Measurements from ENCODE around the gene TRPV6. TPM values are rescaled to one million over a fixed set of nuclear protein-coding genes. Genes with fewer than 3 reads are reported as not detected.

The TRPV6 gene
- polyA plus RNA-seq, 4 donors, result 8.4 to 16.5 (median 11.5) TPM

Other genes with a start within 250 kb of the TRPV6 start
- not detected for gene PRSS1, start 136.3 kb downstream of the TRPV6 start, polyA plus RNA-seq (ENCODE audit: insufficient read length in 4 of 4)
- not detected for gene PRSS2, start 114.8 kb downstream of the TRPV6 start, polyA plus RNA-seq (ENCODE audit: insufficient read length in 4 of 4)
- 10 to 100 TPM; 21.0 to 28.6 (median 25.1) TPM for gene EPHB6, start 30.7 kb downstream of the TRPV6 start, polyA plus RNA-seq (ENCODE audit: insufficient read length in 4 of 4)
- gene TRPV5, start 48.0 kb upstream of the TRPV6 start, polyA plus RNA-seq (ENCODE audit: insufficient read length in 4 of 4), result 1 to 10 TPM in 2 of 4 donors, under 1 TPM in 2; 0.56 to 2.7 (median 1.3) TPM
- 1 to 10 TPM in 2 of 4 donors, under 1 TPM in 2; 0.24 to 1.3 (median 0.72) TPM for gene LLCFC1, start 53.7 kb upstream of the TRPV6 start, polyA plus RNA-seq (ENCODE audit: insufficient read length in 4 of 4)
- gene KEL, start 76.6 kb upstream of the TRPV6 start, polyA plus RNA-seq (ENCODE audit: insufficient read length in 4 of 4), result 1 to 10 TPM; 1.6 to 3.8 (median 2.7) TPM
- gene OR9A2, start 141.4 kb upstream of the TRPV6 start, polyA plus RNA-seq (ENCODE audit: insufficient read length in 4 of 4), result not detected
- gene OR6V1, start 166.6 kb upstream of the TRPV6 start, polyA plus RNA-seq (ENCODE audit: insufficient read length in 4 of 4), result not detected
- gene PIP, start 246.3 kb upstream of the TRPV6 start, polyA plus RNA-seq (ENCODE audit: insufficient read length in 4 of 4), result not detected

All from left renal cortex interstitium (tissue), 4 donors.